HPDE6-E6E7 (cell line): Measurements from ENCODE around the gene ORC1.

ENCODE experiments used
- DNase-seq: peaks from one replicate; pipeline ENCODE4 v3.0.0; 2011; ENCODE audit warnings: missing footprints; ENCODE audit errors: extremely low spot score

The ORC1 gene

DNA sequence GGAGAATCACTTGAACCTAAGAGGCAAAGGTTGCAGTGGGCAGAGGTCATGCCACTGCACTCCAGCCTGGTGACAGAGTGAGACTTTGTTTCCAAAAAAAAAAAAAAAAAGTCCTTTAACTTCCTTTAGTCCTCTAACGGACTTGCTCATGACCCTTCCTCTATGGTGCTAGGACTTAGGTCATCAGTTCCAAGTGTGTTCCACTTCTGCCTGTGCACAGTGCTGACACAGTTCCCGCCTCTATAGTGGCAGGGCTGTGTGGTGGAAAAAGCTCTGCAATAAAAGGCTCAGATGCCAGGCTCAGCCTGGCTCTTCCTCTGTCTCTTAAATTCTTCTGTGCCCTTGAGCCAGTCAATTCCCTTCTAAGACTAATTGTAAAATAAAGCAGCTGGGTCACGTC is 60.2 kb downstream of the ORC1 start:
- no peak for DNase-seq

DNA sequence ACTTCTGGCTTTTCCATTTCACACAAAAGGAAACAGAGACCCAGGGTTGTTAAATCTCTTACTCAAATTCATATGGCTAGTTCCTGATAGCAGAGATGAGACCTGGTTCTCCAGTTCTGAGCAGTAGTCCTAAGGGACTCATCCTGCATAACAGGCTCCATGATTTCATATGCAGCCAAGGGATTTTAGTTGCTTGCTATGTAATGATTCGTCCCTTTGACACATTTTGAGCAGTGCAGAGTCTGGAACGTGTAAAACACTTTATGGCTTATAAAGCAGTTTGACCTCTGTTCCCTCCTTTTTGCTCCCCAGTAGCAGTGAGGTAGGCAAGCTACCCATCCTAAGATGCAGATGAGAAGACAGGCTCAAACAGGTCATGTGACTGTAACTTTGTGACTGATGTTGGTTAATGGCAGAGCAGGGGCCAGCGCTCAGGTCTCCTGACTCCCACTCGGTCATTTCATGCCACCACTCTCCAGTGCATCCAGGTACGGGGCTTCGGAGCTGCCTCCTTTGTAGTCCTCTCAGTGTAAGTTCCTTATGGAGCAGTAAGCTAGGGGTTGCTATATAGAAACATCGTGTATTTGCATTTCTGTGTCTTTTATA is 62.5 kb downstream of the ORC1 start:
- DNase-seq, result no peak

- no peak for DNase-seq
These were observed 66.8 kb downstream of the ORC1 start for GRCh38 chr1:52337439-52337838.

DNA sequence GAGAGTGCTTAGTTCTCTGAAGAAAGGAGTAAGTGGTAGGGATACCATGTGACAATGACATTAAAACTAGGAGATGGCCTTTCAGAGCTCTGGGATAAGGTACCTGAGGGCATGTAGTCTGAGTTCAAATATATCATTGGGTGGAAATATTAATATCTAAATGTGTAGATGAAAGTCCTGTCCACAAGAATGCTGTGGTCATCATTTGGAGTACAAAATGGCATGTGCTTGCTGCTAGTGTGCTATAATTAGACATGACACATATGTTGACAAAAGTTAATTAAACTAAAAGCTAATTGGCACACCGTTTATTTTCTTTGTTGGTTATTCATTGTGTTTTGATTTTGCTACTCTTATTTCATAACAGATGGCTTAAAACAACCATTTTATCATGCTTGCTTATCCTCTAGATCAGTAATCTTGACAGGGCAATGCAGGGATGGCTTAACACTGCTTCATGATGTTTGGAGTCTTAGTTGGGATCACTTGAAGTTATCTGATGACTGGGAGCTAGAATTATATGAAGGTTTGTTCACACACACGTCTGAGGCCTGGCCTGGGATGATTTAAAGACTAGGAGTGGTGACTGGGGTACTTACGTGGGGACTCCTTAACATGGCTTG is 69.2 kb downstream of the ORC1 start:
- DNase-seq, result no peak

GRCh38 chr1:52332411-52332810 is 71.8 kb downstream of the ORC1 start:
- no peak for DNase-seq

- no peak for DNase-seq
These were observed 75.6 kb downstream of the ORC1 start for GRCh38 chr1:52328615-52329014.

- no peak for DNase-seq
These were observed 78.4 kb downstream of the ORC1 start for GRCh38 chr1:52325786-52326185.

GRCh38 chr1:52323731-52324130 is 80.5 kb downstream of the ORC1 start:
- DNase-seq, result no peak
